Measurements from ENCODE around the gene DOCK6.

- no peak for TF ChIP-seq POLR2A (IDR thresholded peaks at IDR 0.05)
- TF ChIP-seq CTCF (IDR thresholded peaks at IDR 0.05) = no peak
- no peak for TF ChIP-seq EP300 (IDR thresholded peaks at IDR 0.05)
These were observed 65.7 kb downstream of the DOCK6 start for GRCh38 chr19:11196406-11197287.
